Body of pancreas (tissue), 4 donors: ENCODE results near the gene BMP3.

Experiments
- POLR2A ChIP-seq, 3 donors: fragments of 450-650 bp; IDR thresholded peaks; one replicate each; pipeline ENCODE4 v1.6.1; 2016; ENCODE audit warnings: antibody characterized with exemption in 3 of 3, mild to moderate bottlenecking in 2 of 3
- TF ChIP-seq, protein P1 (sequence below), 7 experiments: fragments of 450-650 bp in 4 of 7; fragments of 200-600 bp in 3 of 7; sonication (generic) in 3 of 7; IDR thresholded peaks; one replicate each; pipeline ENCODE4 v1.5.1; 2016 to 2019; ENCODE audit warnings: antibody characterized with exemption in 7 of 7

DNA sequence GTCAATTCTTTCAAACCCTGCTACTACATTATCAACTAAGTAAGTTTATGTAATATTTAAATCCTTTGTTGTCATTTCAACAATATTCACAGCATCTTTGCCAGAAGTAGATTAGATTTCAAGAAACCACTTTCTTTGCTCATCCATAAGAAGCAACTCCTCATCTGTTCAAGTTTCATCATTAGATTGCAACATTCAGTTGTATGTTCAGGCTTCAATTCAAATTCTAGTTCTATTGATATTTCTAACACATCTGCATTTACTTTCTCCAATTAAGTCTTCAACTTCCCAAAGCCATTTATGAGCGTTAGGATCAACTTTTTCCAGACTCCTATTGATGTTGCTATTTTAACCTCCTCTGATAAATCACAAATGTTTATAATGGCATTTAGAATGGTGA, 66.1 kb downstream of the BMP3 start:
- TF ChIP-seq, protein P1, sequence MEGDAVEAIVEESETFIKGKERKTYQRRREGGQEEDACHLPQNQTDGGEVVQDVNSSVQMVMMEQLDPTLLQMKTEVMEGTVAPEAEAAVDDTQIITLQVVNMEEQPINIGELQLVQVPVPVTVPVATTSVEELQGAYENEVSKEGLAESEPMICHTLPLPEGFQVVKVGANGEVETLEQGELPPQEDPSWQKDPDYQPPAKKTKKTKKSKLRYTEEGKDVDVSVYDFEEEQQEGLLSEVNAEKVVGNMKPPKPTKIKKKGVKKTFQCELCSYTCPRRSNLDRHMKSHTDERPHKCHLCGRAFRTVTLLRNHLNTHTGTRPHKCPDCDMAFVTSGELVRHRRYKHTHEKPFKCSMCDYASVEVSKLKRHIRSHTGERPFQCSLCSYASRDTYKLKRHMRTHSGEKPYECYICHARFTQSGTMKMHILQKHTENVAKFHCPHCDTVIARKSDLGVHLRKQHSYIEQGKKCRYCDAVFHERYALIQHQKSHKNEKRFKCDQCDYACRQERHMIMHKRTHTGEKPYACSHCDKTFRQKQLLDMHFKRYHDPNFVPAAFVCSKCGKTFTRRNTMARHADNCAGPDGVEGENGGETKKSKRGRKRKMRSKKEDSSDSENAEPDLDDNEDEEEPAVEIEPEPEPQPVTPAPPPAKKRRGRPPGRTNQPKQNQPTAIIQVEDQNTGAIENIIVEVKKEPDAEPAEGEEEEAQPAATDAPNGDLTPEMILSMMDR (IDR thresholded peaks at IDR 0.05) = no peak
- no peak for TF ChIP-seq POLR2A (IDR thresholded peaks at IDR 0.05)
